Ramos (cell line): ENCODE results near the gene B4GALT5.
"Not testable (repeated sequence)": the region's sequence is repeated elsewhere in the genome, so short reads cannot be mapped to it uniquely, and the experiment has no call there.

Source experiments
- in situ Hi-C: fragments of 300-500 bp; cut with MboI; formaldehyde crosslinking; loops from one replicate; pipeline ENCODE4 v1.14.3; 2022; ENCODE audit warnings: low sequenced_read_pairs; ENCODE audit not compliant: unreplicated experiment

B4GALT5 gene

GRCh38 chr20:49684335-49684997 is 29.2 kb downstream of the B4GALT5 start:
- in situ Hi-C loops = no loop called here

GRCh38 chr20:49682798-49683197 is 30.9 kb downstream of the B4GALT5 start:
- in situ Hi-C loops = no loop called here

GRCh38 chr20:49682278-49682677 is 31.4 kb downstream of the B4GALT5 start:
- in situ Hi-C loops = no loop called here

- in situ Hi-C loops = no loop called here
Observed at GRCh38 chr20:49681850-49682216, 31.8 kb downstream of the B4GALT5 start.

GRCh38 chr20:49680484-49680883 is 33.2 kb downstream of the B4GALT5 start:
- in situ Hi-C loops = no loop called here

- in situ Hi-C loops = no loop called here
Observed at GRCh38 chr20:49679634-49680033, 34.0 kb downstream of the B4GALT5 start.

GRCh38 chr20:49677777-49678758 is 35.6 kb downstream of the B4GALT5 start:
- in situ Hi-C loops = no loop called here

GRCh38 chr20:49676581-49677291 is 36.9 kb downstream of the B4GALT5 start:
- in situ Hi-C loops = no loop called here

GRCh38 chr20:49675368-49676151 is 38.1 kb downstream of the B4GALT5 start:
- in situ Hi-C loops = no loop called here

GRCh38 chr20:49674383-49675352 is 39.0 kb downstream of the B4GALT5 start:
- in situ Hi-C loops = loop anchor here (5.0 kb wide), 1 partner anchor 47 kb away; no protein-coding TSS in a partner anchor

GRCh38 chr20:49672096-49672664 is 41.5 kb downstream of the B4GALT5 start:
- in situ Hi-C loops = loop anchor here (5.0 kb wide), 1 partner anchor 45 kb away; no protein-coding TSS in a partner anchor

- in situ Hi-C loops = loop anchor here (5.0 kb wide), 1 partner anchor 44 kb away; no protein-coding TSS in a partner anchor
Observed at GRCh38 chr20:49671433-49671832, 42.2 kb downstream of the B4GALT5 start.

- in situ Hi-C loops = loop anchor here (5.0 kb wide), 1 partner anchor 42 kb away; no protein-coding TSS in a partner anchor
Observed at GRCh38 chr20:49669601-49670189, 44.0 kb downstream of the B4GALT5 start.

GRCh38 chr20:49668878-49669195 is 44.8 kb downstream of the B4GALT5 start:
- in situ Hi-C loops = not testable (repeated sequence)

- in situ Hi-C loops = no loop called here
Observed at GRCh38 chr20:49668181-49668877, 45.3 kb downstream of the B4GALT5 start.

- in situ Hi-C loops = no loop called here
Observed at GRCh38 chr20:49666911-49667310, 46.8 kb downstream of the B4GALT5 start.

- in situ Hi-C loops = no loop called here
Observed at GRCh38 chr20:49665796-49666195, 47.9 kb downstream of the B4GALT5 start.
